ENCODE data around the gene SLC2A6. TPM values are rescaled to one million over a fixed set of nuclear protein-coding genes. Genes with fewer than 3 reads are reported as not detected.
A peak's percentile ranks its signal among the peaks of the same experiment; 100 is the strongest.

Gene SLC2A6
- total RNA-seq, 1 donor from 2014 or later = 0.52 TPM

- Histone ChIP-seq H3K9me3 (ENCODE audit: control insufficient read depth in 3 of 3, low read length in 3 of 3) (no peaks in the 10 kb centered on the region), H3K27me3 (ENCODE audit: control insufficient read depth in 3 of 3, insufficient read depth in 3 of 3, low read length in 3 of 3) (no peaks in the 10 kb centered on the region), H3K4me3 (ENCODE audit: low read length in 3 of 3) (no peak overlapping the region), H3K4me1 (ENCODE audit: control insufficient read depth in 3 of 3, insufficient read depth in 3 of 3, low read length in 3 of 3) (peaks cover 26 to 27% (median 26%) of the 10 kb centered on the region in 3 donors), H3K27ac (ENCODE audit: low read depth, low read length) (no peak overlapping the region), H3K9ac (ENCODE audit: low read depth in 1 of 3, low read length in 3 of 3) (no peak overlapping the region), H3K36me3 (ENCODE audit: control insufficient read depth in 3 of 3, insufficient read depth in 3 of 3, low read length in 3 of 3) (peaks cover 6 to 12% (median 11%) of the 10 kb centered on the region in 3 donors)
Observed at GRCh38 chr9:133463864-133464615, 14.9 kb downstream of the SLC2A6 start.

- Histone ChIP-seq H3K4me3 (ENCODE audit: low read length in 3 of 3) (no peak overlapping the region), H3K9me3 (ENCODE audit: control insufficient read depth in 3 of 3, low read length in 3 of 3) (no peaks in the 10 kb centered on the region), H3K27me3 (ENCODE audit: control insufficient read depth in 3 of 3, insufficient read depth in 3 of 3, low read length in 3 of 3) (no peaks in the 10 kb centered on the region), H3K27ac (ENCODE audit: low read depth, low read length) (no peak overlapping the region), H3K36me3 (ENCODE audit: control insufficient read depth in 3 of 3, insufficient read depth in 3 of 3, low read length in 3 of 3) (peaks cover 5 to 7% (median 6%) of the 10 kb centered on the region in 3 donors), H3K9ac (ENCODE audit: low read depth in 1 of 3, low read length in 3 of 3) (peak overlapping the region in 1 of 3 donors; percentile 16), H3K4me1 (ENCODE audit: control insufficient read depth in 3 of 3, insufficient read depth in 3 of 3, low read length in 3 of 3) (peaks cover 30 to 34% (median 32%) of the 10 kb centered on the region in 3 donors)
Observed at GRCh38 chr9:133463234-133463863, 15.6 kb downstream of the SLC2A6 start.

GRCh38 chr9:133461975-133462374 lies 16.9 kb downstream of the SLC2A6 start:
- H3K27ac ChIP-seq (ENCODE audit: low read depth, low read length) = no peak overlapping the region
- no peaks in the 10 kb centered on the region for H3K9me3 ChIP-seq (ENCODE audit: control insufficient read depth in 3 of 3, low read length in 3 of 3)
- H3K36me3 ChIP-seq (ENCODE audit: control insufficient read depth in 3 of 3, insufficient read depth in 3 of 3, low read length in 3 of 3) = peaks cover 5 to 6% (median 5%) of the 10 kb centered on the region in 3 donors
- H3K27me3 ChIP-seq (ENCODE audit: control insufficient read depth in 3 of 3, insufficient read depth in 3 of 3, low read length in 3 of 3) = no peaks in the 10 kb centered on the region
- H3K4me1 ChIP-seq (ENCODE audit: control insufficient read depth in 3 of 3, insufficient read depth in 3 of 3, low read length in 3 of 3) = peaks cover 30 to 34% (median 32%) of the 10 kb centered on the region in 3 donors
- peak overlapping the region; percentile 14 to 60 (median 57) for H3K9ac ChIP-seq (ENCODE audit: low read depth in 1 of 3, low read length in 3 of 3)
- no peak overlapping the region for H3K4me3 ChIP-seq (ENCODE audit: low read length in 3 of 3)

- peaks cover 30 to 34% (median 32%) of the 10 kb centered on the region in 3 donors for H3K4me1 ChIP-seq (ENCODE audit: control insufficient read depth in 3 of 3, insufficient read depth in 3 of 3, low read length in 3 of 3)
- H3K9me3 ChIP-seq (ENCODE audit: control insufficient read depth in 3 of 3, low read length in 3 of 3) = no peaks in the 10 kb centered on the region
- H3K27ac ChIP-seq (ENCODE audit: low read depth, low read length) = peak overlapping the region; percentile 90
- peak overlapping the region; percentile 30 to 92 (median 90) for H3K4me3 ChIP-seq (ENCODE audit: low read length in 3 of 3)
- H3K9ac ChIP-seq (ENCODE audit: low read depth in 1 of 3, low read length in 3 of 3) = peak overlapping the region; percentile 87 to 94 (median 89)
- H3K36me3 ChIP-seq (ENCODE audit: control insufficient read depth in 3 of 3, insufficient read depth in 3 of 3, low read length in 3 of 3) = peaks cover 5 to 6% (median 5%) of the 10 kb centered on the region in 3 donors
- no peaks in the 10 kb centered on the region for H3K27me3 ChIP-seq (ENCODE audit: control insufficient read depth in 3 of 3, insufficient read depth in 3 of 3, low read length in 3 of 3)
Observed at GRCh38 chr9:133460405-133461175, 18.3 kb downstream of the SLC2A6 start.

- H3K27ac ChIP-seq (ENCODE audit: low read depth, low read length) = peak within 1 kb of the TSS; percentile 90
- H3K4me3 ChIP-seq (ENCODE audit: low read length in 3 of 3) = peak within 1 kb of the TSS; percentile 69 to 92 (median 90)
- peak within 1 kb of the TSS; percentile 87 to 94 (median 89) for H3K9ac ChIP-seq (ENCODE audit: low read depth in 1 of 3, low read length in 3 of 3)
- H3K36me3 ChIP-seq (ENCODE audit: control insufficient read depth in 3 of 3, insufficient read depth in 3 of 3, low read length in 3 of 3) = peaks cover 4 to 5% (median 5%) of the 10 kb centered on the region in 3 donors
- no peaks in the 10 kb centered on the region for H3K27me3 ChIP-seq (ENCODE audit: control insufficient read depth in 3 of 3, insufficient read depth in 3 of 3, low read length in 3 of 3)
- H3K9me3 ChIP-seq (ENCODE audit: control insufficient read depth in 3 of 3, low read length in 3 of 3) = no peaks in the 10 kb centered on the region
- peaks cover 30 to 34% (median 32%) of the 10 kb centered on the region in 3 donors for H3K4me1 ChIP-seq (ENCODE audit: control insufficient read depth in 3 of 3, insufficient read depth in 3 of 3, low read length in 3 of 3)
Observed at GRCh38 chr9:133459476-133460404, 19.2 kb downstream of the SLC2A6 start, which contains the start of gene CACFD1. Gene CACFD1, plus strand, starts transcription at chr9:133459978. Its CDS starts 89 bp downstream, at chr9:133460067.

GRCh38 chr9:133458643-133459312 lies 20.1 kb downstream of the SLC2A6 start:
- Histone ChIP-seq H3K4me3 (ENCODE audit: low read length in 3 of 3) (peak overlapping the region in 2 of 3 donors; percentile 69 to 92), H3K27me3 (ENCODE audit: control insufficient read depth in 3 of 3, insufficient read depth in 3 of 3, low read length in 3 of 3) (no peaks in the 10 kb centered on the region), H3K9ac (ENCODE audit: low read depth in 1 of 3, low read length in 3 of 3) (peak overlapping the region in 1 of 3 donors; percentile 64), H3K9me3 (ENCODE audit: control insufficient read depth in 3 of 3, low read length in 3 of 3) (no peaks in the 10 kb centered on the region), H3K36me3 (ENCODE audit: control insufficient read depth in 3 of 3, insufficient read depth in 3 of 3, low read length in 3 of 3) (peaks cover 3 to 9% (median 5%) of the 10 kb centered on the region in 3 donors), H3K27ac (ENCODE audit: low read depth, low read length) (peak overlapping the region; percentile 90), H3K4me1 (ENCODE audit: control insufficient read depth in 3 of 3, insufficient read depth in 3 of 3, low read length in 3 of 3) (peaks cover 30 to 34% (median 32%) of the 10 kb centered on the region in 3 donors)

GRCh38 chr9:133457748-133458147 lies 21.2 kb downstream of the SLC2A6 start:
- Histone ChIP-seq H3K4me3 (ENCODE audit: low read length in 3 of 3) (no peak overlapping the region), H3K4me1 (ENCODE audit: control insufficient read depth in 3 of 3, insufficient read depth in 3 of 3, low read length in 3 of 3) (peaks cover 29 to 33% (median 32%) of the 10 kb centered on the region in 3 donors), H3K9ac (ENCODE audit: low read depth in 1 of 3, low read length in 3 of 3) (no peak overlapping the region), H3K27me3 (ENCODE audit: control insufficient read depth in 3 of 3, insufficient read depth in 3 of 3, low read length in 3 of 3) (no peaks in the 10 kb centered on the region), H3K27ac (ENCODE audit: low read depth, low read length) (no peak overlapping the region), H3K9me3 (ENCODE audit: control insufficient read depth in 3 of 3, low read length in 3 of 3) (no peaks in the 10 kb centered on the region), H3K36me3 (ENCODE audit: control insufficient read depth in 3 of 3, insufficient read depth in 3 of 3, low read length in 3 of 3) (peaks cover 3 to 9% (median 3%) of the 10 kb centered on the region in 3 donors)

GRCh38 chr9:133457233-133457632 lies 21.7 kb downstream of the SLC2A6 start:
- Histone ChIP-seq H3K4me3 (ENCODE audit: low read length in 3 of 3) (no peak overlapping the region), H3K9ac (ENCODE audit: low read depth in 1 of 3, low read length in 3 of 3) (no peak overlapping the region), H3K36me3 (ENCODE audit: control insufficient read depth in 3 of 3, insufficient read depth in 3 of 3, low read length in 3 of 3) (peaks cover 3 to 9% (median 3%) of the 10 kb centered on the region in 3 donors), H3K27ac (ENCODE audit: low read depth, low read length) (no peak overlapping the region), H3K9me3 (ENCODE audit: control insufficient read depth in 3 of 3, low read length in 3 of 3) (no peaks in the 10 kb centered on the region), H3K4me1 (ENCODE audit: control insufficient read depth in 3 of 3, insufficient read depth in 3 of 3, low read length in 3 of 3) (peaks cover 25 to 29% (median 27%) of the 10 kb centered on the region in 3 donors), H3K27me3 (ENCODE audit: control insufficient read depth in 3 of 3, insufficient read depth in 3 of 3, low read length in 3 of 3) (no peaks in the 10 kb centered on the region)
